GM18861 (cell line): ENCODE results near the gene RFT1.

Experiments used
- ATAC-seq: cut with Tn5 transposase; IDR thresholded peaks from one replicate; pipeline ENCODE4 v1.9.1; 2021; ENCODE audit not compliant: unreplicated experiment

The RFT1 gene

DNA sequence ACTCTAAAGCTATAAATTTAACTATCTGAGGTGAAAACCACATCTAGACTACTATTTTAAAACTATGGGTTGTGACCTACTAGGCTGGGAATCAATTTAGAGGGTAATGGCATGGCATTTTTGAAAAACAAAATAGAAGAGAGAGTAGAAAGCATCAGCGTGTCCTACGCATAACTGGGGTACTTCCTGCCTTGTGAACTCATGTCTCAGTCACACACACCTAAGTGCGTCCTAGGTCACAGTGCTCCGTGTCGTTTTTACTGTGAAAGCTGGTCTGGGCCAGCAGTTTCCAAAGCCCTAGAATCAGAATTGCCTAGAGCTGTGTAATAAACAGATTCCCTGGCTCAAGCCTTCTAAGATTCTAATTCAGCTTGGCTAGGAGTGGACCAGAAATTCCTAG, 32.3 kb downstream of the RFT1 start:
- no peak for ATAC-seq

GRCh38 chr3:53092942-53093341, 37.3 kb downstream of the RFT1 start:
- ATAC-seq: no peak

DNA sequence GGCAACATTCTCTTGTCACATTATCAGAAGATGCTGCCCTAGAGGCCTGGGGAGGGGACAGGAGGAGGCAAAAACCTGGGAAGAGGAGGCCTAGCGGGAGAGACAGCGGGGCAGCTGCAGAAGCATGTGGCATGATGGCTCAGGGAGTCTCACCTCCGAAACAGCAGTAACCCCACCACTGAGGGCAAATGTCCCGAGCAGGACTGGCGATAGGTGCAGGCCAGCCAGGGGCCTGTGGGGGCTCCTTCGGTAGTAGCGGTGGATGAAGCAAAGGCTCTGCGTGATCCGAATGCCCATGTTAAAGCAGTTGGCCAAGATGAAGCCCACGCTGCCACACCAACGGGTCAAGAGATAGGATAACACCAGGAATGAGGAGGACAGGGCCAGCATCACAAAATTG, 38.0 kb downstream of the RFT1 start:
- no peak for ATAC-seq

DNA sequence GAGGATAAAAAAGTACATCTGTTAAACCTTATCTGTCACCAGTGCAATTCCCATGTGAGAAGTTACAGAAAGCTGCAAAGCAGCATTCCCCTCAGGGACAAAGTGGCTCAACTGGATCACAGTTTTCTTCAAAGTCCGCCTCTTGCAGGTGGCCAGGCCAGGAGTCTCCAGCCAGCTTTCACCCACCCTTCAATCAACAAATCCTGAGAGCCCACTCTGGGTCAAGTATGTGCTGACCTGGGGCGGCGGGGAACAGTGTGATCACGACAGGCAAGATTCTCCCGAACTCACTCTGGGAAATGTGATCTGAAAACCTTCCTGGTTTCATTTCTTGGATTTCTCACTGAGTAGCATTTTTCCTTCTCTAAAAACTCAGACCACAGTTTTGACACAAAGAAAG, 39.2 kb downstream of the RFT1 start:
- ATAC-seq: no peak

- ATAC-seq: no peak
Measured at GRCh38 chr3:53089511-53089910, 40.7 kb downstream of the RFT1 start.

GRCh38 chr3:53085476-53085875, 44.8 kb downstream of the RFT1 start:
- ATAC-seq: no peak

DNA sequence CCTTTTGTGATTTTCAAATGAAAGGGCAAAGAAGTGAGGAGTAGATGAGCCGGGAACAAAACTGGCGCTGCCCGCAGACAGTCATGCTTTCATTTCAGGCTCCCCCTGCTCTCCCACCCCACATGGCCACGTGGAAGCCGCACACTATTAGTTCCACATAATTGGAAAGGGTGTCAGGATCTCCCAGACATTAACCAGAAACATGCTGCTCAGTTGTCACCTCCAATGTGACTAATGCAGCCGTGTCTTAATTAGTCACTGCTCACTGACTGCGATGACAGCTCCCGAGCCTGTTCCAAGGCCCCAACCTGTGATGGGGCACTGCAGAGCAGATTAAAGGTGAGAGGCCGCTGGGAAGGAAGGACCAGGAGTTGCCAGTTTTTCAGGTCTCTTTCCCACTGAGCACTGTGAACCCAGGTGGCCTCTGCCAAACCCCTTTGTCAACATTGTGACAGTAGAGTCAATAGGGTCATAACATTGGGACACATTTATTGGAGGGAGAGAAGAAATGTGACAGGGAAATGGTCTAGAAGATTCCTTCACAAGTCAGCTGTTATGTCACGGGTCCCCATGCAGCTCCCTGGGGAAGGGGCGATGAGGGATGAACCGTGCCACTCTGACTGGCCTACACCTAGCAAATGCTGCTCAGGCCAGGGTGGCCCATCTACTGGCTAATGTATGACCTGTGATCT, 45.8 kb downstream of the RFT1 start:
- ATAC-seq: no peak

GRCh38 chr3:53083949-53084309, 46.3 kb downstream of the RFT1 start:
- no peak for ATAC-seq

DNA sequence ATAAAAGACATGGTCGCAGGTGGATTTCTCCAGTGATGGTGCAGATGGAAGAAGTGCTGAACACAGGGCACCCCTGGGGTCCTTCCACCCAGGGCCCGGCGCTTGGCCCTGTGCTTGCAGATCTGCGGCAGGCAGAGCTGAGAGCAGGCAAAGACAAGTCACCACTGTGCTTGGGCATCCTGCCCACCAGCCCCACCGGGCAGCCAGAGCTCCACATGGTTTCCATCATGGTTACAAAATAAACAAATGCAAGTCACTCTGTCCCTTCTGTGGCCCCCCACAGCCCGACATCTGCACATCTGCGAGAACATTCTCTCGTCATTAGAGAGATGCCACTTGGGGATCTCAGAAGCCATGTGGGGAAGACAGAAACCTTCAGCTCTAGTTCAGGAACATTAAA, 46.7 kb downstream of the RFT1 start:
- ATAC-seq: no peak

GRCh38 chr3:53082736-53083135, 47.5 kb downstream of the RFT1 start:
- no peak for ATAC-seq

GRCh38 chr3:53081318-53081717, 48.9 kb downstream of the RFT1 start:
- ATAC-seq: no peak

DNA sequence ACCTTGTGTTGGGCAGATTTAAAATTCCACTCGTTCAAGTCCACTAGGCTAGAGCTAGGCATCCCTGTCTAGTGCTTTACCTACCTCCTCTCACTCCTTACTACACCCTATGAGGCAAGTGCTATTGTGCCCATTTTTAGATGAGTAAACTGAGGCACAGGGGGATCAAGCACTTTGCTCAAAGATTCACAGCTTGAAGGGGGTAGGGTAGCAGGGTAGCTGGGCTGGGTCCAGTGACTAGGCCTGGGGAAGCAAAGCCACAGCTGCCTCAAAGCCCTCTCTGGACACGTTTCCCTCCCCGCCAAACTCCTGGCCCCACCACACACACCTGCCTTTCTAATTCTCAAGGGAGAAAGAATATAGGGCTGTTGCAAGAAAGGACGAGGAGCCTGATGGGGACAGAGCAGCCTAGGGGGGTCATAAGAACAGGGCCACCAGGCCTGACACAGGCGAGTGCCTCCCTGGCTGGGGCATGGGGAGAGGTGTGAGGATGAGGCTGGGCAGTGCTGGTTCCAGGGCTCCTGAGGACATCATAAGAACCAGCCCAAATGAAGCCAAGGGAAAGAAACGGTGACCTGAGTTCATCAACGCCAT, 49.5 kb downstream of the RFT1 start:
- no peak for ATAC-seq

GRCh38 chr3:53079791-53080555, 50.3 kb downstream of the RFT1 start:
- no peak for ATAC-seq

DNA sequence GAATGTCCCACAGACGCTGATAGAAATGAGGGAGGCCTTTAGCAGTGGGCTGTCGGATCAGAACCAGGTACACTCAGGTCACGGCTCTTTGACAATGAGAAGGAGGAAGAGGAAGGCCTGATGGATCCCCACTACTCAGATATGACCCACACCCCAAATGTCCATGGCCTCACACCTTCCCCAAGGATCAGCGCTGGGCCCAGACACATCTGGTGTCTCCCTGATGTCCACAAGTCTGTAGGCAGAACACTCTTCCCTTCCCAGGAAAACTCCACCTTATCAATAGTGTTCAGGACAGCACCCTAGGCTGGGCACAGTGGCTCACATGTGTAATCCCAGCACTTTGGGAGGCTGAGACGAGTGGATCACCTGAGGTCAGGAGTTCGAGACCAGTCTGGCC, 51.1 kb downstream of the RFT1 start:
- ATAC-seq: no peak

DNA sequence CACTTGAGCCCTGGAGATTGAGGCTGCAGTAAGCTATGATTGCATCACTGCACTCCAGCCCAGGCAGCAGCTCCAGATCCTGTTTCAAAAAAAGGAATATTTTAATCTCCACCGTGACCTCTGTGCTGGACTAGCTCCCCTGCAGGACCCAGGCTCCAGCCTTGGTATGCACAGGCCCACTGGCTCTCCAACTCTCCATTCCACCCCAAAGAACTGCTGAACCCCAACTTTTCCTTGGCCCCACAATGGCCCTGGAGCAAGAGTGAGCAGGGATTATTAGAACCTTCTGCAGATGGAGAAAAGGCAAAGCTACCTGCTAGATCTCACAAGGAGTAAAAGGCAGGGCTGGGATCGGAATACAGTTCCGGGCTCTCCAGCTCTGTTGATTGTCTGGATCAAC, 51.6 kb downstream of the RFT1 start:
- no peak for ATAC-seq

DNA sequence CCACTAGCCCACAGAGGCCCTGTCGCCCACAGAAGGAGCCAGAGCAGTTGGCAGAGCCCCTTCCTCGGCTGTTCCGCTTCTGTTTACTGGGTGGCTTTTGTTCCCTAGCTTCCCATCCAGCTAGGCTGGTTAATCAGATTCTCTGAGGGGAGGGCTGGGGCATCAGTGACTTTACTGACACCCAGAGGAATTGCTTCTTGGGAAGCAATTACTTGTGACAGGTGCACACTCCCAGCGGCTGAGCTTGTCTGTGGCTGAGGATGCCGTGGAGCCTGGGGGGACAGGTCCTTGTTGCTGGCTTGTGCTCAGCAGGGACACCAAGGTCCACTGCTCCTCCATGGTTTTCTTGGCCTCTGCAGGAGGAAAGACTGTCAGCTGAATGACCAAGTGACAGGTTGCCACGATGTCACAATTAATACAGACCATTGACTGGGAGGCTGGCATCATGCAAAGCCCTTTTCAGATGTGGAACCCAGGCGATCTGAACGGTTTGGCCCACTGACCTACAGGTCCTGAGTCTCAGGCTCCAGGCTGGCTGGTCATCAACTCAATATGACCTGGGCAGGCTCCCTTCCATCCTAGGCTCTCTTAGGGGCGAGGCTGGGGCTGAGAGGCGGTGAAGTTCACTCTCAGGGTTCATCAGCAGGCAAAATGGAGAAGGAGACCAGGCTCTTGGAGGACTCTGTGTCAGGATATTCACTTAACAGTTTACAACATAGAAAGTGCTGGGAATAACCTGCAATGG, 52.6 kb downstream of the RFT1 start:
- ATAC-seq: no peak

GRCh38 chr3:53075743-53076140, 54.5 kb downstream of the RFT1 start:
- ATAC-seq: no peak

DNA sequence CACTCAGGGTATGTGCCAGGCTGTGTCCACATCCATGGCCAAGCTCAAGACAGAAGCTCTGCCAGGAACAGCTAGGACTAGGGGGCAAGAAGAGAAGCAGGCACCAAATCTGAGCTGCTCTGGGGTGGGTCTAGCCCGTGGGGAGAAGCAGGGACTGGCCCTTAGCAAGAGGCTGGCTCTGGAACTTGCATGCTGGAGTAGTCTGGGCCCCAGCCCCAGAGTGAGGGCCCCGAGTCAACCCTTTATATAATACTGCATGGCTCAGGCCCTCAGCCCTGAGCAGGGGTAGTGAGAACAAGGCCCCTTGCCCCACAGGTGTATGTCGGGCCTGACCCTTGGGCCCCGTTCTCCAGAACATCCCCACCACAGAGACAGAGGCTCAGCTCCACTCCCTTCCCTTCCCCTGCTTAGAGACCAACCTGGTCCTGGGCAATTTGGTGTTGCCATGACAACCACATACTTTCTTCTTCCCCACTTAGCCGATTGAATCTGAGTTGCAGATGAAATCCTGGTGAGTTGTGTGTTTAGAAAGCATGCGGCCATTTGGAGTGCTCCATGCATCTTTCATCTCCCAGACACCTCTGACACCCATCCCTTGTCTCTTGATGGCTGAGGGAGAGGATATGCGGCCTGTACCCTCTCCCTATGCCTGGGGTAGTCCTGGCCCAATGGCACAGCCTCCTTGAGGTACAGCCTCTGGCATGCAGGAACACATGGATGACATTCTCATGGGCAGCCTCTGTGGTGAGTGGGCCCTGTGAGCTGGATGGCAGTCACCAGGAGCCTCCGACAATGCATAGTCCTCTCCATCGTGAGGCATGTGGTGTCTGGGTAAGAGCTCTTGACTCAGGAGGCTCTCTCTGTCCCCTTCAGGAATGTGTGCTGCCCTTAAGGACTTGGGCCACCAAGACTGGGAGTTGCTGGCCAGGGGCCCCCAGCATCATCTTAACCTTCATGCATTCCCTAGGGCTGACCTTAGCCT, 55.2 kb downstream of the RFT1 start:
- no peak for ATAC-seq

GRCh38 chr3:53074366-53074696, 55.9 kb downstream of the RFT1 start:
- ATAC-seq: no peak

DNA sequence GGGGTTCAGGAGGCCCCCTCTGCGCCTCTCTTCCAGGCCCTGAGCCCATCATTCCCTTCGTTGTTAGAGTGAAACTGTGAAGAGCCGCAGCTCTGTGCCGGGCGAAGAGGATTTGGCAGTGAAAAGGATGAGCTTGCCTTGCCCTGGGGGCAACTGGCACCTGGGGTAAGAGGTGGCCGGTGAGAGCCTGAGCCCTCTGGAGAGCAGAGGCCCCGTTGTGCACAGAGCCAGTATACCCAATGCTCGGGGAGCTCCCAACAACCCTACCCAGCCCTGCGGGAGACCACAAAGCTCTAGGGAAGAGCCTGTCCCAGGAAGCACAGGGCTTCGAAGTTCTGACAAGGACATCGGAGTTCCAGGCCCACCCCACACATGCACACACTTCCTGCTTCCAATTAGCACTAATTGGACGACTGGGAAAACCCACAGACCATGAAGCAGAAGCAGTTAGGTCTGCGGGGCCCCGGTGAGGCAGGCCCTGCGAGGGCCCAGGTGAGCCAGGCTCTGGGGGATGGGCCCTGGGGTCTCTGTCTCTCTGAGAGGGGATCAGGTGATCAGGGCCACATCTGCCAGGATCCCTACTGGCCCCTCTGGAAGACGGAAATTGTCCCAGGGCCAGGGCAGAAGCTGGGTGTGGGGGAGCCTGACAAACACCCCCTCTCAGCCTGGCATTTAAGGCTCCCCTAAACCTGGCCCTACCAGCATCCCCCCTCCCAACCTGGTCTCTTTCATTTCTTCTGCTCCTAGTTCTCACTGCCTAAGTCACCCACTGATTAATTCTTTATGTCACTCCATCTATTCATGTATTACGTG, 56.5 kb downstream of the RFT1 start:
- no peak for ATAC-seq
